ENCODE results near the gene PRRT3. TPM values are rescaled to one million over a fixed set of nuclear protein-coding genes. Genes with fewer than 3 reads are reported as not detected.
A peak's percentile ranks its signal among the peaks of the same experiment; 100 is the strongest.

The PRRT3 gene
- polyA plus RNA-seq, 3 donors: 2.8 to 3.5 (median 3.0) TPM

GRCh38 chr3:9928158-9928557 lies 24.1 kb downstream of the PRRT3 start:
- no peak for DNase-seq (ENCODE audit: low read depth in 3 of 3, low spot score in 2 of 3)

GRCh38 chr3:9918261-9919038 lies 33.8 kb downstream of the PRRT3 start:
- DNase-seq (ENCODE audit: low read depth in 3 of 3, low spot score in 2 of 3): no peak

- no peak for DNase-seq (ENCODE audit: low read depth in 3 of 3, low spot score in 2 of 3)
Observed at GRCh38 chr3:9917820-9918219, 34.4 kb downstream of the PRRT3 start.

GRCh38 chr3:9916734-9917680 lies 35.2 kb downstream of the PRRT3 start, which contains the start of gene IL17RC:
Gene IL17RC, plus strand, starts transcription at chr3:9917098. Its CDS starts 218 bp downstream, at chr3:9917316.
- DNase-seq (ENCODE audit: low read depth in 3 of 3, low spot score in 2 of 3): peak in 2 of 3 donors; percentile 60 to 70

- no peak for DNase-seq (ENCODE audit: low read depth in 3 of 3, low spot score in 2 of 3)
Observed at GRCh38 chr3:9916346-9916733, 35.9 kb downstream of the PRRT3 start.

GRCh38 chr3:9915254-9916141 lies 36.7 kb downstream of the PRRT3 start:
- DNase-seq (ENCODE audit: low read depth in 3 of 3, low spot score in 2 of 3): no peak

GRCh38 chr3:9914559-9915253 lies 37.5 kb downstream of the PRRT3 start:
- DNase-seq (ENCODE audit: low read depth in 3 of 3, low spot score in 2 of 3): no peak

- no peak for DNase-seq (ENCODE audit: low read depth in 3 of 3, low spot score in 2 of 3)
Observed at GRCh38 chr3:9914011-9914410, 38.2 kb downstream of the PRRT3 start.

GRCh38 chr3:9913601-9914000 lies 38.6 kb downstream of the PRRT3 start:
- DNase-seq (ENCODE audit: low read depth in 3 of 3, low spot score in 2 of 3): no peak

- DNase-seq (ENCODE audit: low read depth in 3 of 3, low spot score in 2 of 3): no peak
Observed at GRCh38 chr3:9912294-9912935, 39.8 kb downstream of the PRRT3 start.

GRCh38 chr3:9911863-9912262 lies 40.3 kb downstream of the PRRT3 start:
- DNase-seq (ENCODE audit: low read depth in 3 of 3, low spot score in 2 of 3): no peak

GRCh38 chr3:9909221-9910013 lies 42.8 kb downstream of the PRRT3 start:
- DNase-seq (ENCODE audit: low read depth in 3 of 3, low spot score in 2 of 3): no peak

GRCh38 chr3:9908286-9908685 lies 43.9 kb downstream of the PRRT3 start:
- DNase-seq (ENCODE audit: low read depth in 3 of 3, low spot score in 2 of 3): no peak

GRCh38 chr3:9906480-9906879 lies 45.7 kb downstream of the PRRT3 start:
- no peak for DNase-seq (ENCODE audit: low read depth in 3 of 3, low spot score in 2 of 3)

- no peak for DNase-seq (ENCODE audit: low read depth in 3 of 3, low spot score in 2 of 3)
Observed at GRCh38 chr3:9903904-9904303, 48.3 kb downstream of the PRRT3 start.

GRCh38 chr3:9903238-9903624 lies 49.0 kb downstream of the PRRT3 start:
- DNase-seq (ENCODE audit: low read depth in 3 of 3, low spot score in 2 of 3): no peak

- no peak for DNase-seq (ENCODE audit: low read depth in 3 of 3, low spot score in 2 of 3)
Observed at GRCh38 chr3:9902372-9903237, 49.6 kb downstream of the PRRT3 start, which contains the start of gene IL17RE. Gene IL17RE, plus strand, starts transcription at chr3:9902848. Its CDS starts 85 bp downstream, at chr3:9902933.

- no peak for DNase-seq (ENCODE audit: low read depth in 3 of 3, low spot score in 2 of 3)
Observed at GRCh38 chr3:9901967-9902366, 50.2 kb downstream of the PRRT3 start.

All from right renal cortex interstitium (tissue), 3 donors.